DMS153 treated with DMSO at 0.1 percent for 48 hours (cell line): ENCODE results near the gene MRGPRD.
"Not testable (repeated sequence)": the region's sequence is repeated elsewhere in the genome, so short reads cannot be mapped to it uniquely, and the experiment has no call there.

ENCODE experiments used
- DNase-seq: peaks from one replicate; lab custom pipeline; 2025; ENCODE audit not compliant: unreplicated experiment; lab: John Stamatoyannopoulos, UW

Gene MRGPRD

DNA sequence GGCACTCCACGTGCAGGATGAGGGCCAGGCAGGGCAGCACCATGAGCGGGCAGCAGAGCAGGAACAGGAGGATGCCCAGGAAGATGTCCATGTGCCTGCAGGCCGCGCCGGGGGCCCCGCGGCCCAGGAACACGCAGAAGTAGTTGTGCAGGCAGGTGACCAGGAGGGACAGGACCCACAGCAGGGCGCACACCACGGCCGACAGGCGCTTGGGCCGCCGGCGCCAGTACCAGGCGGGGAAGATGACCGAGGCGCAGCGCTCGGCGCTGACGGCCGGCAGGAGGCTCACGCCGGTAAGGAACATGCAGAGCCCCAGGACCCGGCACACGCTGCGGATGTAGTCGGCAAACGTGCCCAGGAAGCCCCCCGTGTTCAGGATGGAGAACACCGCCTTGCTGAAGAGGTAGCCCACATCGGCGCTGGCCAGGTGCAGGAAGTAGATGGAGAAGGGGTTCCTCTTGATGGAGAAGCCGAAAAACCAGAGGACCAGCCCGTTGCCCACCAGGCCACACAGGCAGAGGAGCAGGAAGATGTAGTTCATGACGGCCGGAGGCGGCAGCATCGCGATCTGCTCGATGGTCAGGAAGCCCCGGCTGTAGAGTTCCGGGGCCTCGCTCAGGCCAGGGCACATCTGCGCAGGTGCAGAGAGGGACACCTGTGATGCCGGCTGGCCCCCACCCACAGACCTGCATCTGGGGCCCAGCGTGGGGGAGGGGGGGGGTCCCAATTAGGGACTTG lies 25.0 kb upstream of the MRGPRD start:
- DNase-seq, result no peak

DNA sequence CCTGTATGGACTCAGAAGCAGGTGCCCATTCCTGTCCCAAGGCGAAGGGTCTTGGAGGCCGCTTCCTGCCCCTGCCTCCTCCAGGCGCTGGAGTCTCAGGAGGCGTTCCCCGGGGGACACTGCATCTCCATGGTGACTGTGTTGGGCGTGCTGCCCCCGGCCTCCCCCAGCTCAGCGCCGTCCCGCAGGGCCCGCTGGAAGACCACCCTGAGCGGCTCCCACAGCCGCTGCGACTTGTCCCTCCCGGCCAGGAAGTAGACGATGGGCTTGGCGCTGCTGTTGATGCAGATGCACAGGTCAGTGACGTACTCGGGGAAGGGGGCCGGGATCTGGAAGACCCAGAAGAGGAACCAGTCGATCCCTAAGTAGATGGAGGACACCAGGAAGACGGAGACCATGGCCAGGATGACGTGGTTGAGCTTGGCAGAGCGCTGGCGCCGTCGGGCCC lies 24.4 kb upstream of the MRGPRD start:
- no peak for DNase-seq

DNA sequence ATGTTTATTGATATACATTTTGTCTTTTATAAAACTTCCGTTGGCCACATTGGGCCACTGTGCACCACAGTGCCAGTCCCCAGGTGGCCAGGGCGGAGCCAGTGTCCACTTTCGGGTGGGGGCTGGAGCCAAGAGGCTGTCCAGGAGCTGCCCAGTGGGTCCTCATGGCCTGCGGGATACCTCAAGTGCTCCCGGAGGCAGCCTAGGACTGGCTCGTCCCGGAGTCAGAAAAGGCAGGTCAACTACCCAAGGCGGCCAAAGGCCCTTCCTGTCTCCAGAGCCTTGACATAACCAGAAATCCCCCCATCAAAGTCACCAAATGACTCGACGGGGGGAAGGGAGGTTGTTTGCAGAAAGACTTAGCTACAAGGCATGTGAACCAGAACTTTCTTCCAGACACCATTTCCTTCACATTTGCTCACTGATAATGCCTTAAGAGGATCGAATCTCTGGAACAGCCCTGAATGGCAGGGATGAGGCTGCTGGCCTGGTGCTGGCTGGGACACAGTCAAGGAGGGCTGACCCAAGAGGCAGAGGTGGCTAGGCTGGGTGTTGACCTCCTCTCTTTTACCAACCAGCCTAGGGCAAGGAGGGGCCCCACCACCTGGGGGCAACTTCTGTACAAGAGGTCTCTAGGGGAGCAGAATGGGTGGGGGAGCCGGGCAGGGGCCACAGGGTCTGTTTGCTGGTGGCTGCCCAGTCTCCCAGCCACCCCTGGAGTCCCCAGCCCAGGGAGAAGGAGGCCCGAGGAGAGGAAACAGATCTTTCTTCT lies 23.8 kb upstream of the MRGPRD start:
- DNase-seq, result no peak

GRCh38 chr11:69003866-69004367 lies 23.1 kb upstream of the MRGPRD start:
- DNase-seq, result no peak

DNA sequence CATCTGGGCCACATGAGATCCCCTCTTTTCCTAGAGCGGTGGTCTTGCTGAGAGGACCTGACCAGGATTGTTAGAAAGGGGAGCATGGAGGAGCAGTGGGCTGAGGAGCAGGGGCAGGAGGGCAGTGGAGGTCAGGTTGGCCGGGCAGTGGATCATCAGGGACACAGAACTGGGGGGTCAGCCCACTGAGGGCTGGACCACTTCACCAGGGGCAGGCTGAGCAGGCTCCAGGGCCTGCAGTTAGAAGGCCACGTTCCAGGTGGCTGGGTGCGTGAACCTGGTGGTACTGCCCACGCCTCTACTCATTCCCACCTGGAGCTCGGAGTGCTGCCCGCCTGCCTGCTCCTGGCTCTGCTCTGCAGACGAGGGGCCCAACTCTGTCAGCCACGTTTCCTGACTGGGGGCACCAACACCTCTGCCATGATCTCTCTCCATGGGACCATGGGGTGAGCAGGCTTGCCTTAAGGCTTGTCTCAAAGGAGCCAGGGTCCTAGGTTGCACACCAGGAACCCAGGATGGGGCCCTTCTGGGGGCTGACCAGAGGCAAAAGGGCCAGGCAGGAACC lies 22.6 kb upstream of the MRGPRD start:
- no peak for DNase-seq

DNA sequence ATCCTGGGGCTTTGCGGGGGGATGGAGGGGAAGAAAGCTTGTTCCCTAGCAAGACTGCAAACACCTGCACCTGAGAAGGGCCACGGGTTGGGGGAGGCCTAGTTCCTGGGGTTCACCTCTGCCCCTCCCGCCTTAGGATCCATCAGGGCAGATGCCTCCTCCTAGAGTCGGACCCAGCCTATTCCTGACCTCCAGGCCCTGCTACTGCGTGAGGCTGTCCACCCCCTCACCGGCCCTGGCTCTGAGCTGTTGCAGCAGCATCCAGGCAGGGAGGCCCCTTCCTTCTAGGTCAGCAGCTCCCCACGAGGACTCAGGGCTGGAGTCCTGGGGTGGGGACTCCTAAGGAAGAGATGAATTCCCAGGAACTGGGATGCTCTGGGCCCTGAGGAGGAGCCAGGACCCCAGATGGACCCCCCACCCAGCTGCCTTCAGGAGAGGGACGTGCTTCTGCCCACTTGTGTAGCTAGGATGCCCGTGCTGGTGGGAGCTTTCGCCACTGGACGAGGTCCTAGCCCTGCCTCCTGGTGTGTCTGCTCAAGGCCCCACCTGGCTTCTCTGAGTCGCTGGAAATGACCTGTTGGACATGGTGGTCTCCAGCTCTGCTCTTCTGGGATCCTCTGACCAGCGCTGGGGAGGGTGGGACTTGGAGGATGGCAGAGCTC lies 21.9 kb upstream of the MRGPRD start:
- no peak for DNase-seq

GRCh38 chr11:69002110-69002569 lies 21.4 kb upstream of the MRGPRD start:
- DNase-seq, result no peak

DNA sequence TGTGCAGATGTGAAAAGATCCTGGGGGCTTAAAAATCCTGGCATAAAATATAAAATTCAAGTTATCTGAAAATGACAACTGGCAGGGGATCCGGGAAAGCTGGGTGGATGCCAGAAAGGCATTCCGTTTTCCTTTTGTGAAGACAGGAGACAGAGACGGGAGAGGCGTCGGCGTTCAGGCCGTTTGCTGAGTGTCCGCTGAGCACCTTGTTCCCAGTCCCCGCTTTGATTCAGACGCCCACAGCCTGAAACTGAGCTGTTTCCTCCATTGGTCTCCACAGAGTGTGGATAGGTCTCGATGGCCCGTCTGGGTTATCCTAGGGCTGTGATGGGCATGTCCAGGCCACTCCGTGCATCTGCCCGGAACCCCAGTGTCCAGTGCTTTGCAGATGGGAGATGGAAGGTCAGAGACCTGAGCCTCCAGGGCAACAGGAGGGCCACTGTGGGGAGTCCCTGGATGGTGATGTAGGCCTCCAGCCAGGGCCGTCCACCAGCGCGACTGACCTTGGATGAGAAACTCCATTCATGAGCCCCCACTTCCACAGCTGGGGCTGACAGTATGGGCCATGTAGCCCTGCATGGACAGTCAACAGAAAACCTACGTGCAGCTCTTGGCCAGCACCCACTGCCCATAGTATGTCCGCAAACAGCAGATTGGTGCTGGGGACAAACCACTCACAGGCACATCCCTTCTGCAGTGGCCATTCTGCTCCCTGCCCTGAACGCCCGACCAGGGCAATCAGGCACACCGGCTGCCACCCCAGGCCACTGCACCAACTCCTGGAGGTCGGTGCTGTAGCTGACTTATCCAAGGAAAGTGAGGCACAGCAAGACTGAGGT lies 20.7 kb upstream of the MRGPRD start:
- DNase-seq, result no peak

DNA sequence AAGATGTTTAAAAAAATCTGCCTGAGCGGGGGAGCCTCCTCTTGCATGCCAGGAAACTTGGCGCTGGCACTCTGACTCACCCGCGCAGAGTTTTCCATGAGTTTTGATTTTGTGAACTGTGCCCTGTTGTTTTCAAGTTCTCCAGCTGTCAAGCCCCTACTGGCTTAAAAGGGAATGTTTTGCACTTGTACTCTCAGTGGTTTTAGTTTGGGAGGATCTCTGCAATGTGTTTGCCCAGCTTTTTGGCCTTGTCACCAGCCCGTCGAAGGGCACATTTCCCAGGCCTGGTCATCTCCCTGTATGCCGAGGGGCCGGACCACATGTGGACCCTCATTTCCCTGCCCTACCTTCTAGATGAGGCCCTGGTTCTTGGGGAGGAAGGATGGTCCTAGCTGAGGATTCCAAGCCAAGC lies 20.1 kb upstream of the MRGPRD start:
- DNase-seq, result no peak

- DNase-seq, result no peak
Measured at GRCh38 chr11:69000391-69000790, 19.6 kb upstream of the MRGPRD start.

DNA sequence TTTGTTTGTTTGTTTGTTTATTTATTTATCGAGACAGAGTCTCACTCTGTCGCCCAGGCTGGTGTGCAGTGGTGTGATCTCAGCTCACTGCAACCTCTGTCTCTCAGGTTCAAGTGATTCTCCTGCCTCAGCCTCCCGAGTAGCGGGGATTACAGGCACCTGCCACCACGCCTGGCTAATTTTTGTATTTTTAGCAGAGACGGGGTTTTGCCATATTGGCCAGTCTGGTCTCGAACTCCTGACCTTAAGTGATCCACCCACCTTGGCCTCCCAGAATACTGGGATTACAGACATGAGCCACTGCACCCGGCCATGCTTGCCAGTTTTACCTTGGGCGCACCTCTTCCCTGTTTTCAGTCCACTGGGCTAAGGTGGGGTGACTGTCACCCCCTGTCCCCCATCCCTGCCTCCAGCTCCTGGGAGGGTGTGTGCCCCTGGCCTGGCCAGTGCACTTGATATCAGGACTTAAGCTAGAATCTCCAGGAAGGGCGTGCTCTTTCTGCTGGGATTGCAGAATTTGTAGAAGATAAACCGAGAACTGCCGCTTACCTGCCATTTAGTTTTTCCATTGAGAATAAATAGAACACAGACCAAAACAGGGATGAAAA lies 19.1 kb upstream of the MRGPRD start:
- not testable (repeated sequence) for DNase-seq

GRCh38 chr11:68999093-68999747 lies 18.4 kb upstream of the MRGPRD start:
- DNase-seq, result no peak

DNA sequence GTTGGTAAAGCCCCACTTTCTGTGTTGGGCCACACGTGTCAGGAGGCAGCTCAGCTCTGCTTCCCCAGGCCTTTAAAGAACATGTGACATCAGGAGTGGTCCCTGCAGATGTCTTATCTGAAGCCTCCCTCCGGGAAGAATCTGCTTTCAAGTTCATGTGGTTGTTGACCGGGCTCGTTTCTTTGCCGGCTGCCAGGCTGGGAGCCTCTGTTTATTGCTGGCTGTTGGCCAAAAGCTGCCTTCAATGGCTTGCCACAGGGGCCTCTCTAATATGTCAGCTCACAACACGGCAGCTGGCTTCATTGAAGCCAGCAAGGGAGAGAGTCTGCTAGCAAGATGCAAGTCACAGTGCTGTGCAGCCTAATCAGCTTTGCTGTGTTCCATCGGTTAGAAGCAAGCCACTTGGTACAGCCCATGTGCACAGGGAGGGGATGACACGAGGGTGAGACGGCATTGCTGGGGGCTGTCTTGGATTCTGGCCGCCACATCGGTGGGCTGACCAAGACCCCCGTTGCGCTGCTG lies 17.7 kb upstream of the MRGPRD start:
- peak; percentile 29 for DNase-seq

GRCh38 chr11:68997995-68998348 lies 17.2 kb upstream of the MRGPRD start:
- DNase-seq, result no peak

- DNase-seq, result no peak
Measured at GRCh38 chr11:68997124-68997994, 16.6 kb upstream of the MRGPRD start.

DNA sequence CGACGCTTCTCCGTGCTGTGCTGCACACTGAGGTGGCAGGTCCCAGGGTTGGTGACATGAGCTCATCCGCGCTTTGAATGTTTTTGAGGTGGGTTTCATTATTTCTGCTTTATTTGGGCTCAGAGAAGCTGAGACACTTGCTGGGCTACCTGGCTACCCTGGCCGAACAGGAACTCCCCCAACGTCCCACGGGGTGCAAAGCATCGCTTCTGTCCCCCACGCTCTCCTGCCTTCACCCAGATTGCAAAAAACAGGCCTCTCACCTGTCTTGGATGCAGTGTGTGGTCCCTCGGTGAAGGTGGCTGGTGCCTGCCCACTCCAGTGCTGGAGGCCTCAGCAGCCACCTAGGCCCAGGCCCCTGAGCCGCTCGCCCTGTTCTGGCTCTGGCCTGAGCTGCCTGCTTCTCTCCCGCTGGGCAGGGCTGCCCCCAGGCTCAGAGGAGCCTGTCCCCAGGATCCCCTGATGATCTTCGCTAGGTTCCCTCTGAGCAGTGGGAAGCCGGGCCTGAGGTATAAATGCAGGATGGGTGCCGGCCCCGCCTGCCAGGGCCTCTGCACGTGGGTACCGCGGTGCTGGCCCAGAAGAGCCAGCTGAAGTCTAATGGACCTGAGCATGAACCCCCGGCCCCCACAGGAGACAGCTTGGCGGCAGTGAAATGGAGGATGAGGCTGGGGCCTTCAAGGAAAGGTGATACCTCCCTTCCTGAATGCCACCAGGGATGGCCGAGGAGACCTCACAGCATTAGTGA lies 15.8 kb upstream of the MRGPRD start:
- DNase-seq, result no peak

DNA sequence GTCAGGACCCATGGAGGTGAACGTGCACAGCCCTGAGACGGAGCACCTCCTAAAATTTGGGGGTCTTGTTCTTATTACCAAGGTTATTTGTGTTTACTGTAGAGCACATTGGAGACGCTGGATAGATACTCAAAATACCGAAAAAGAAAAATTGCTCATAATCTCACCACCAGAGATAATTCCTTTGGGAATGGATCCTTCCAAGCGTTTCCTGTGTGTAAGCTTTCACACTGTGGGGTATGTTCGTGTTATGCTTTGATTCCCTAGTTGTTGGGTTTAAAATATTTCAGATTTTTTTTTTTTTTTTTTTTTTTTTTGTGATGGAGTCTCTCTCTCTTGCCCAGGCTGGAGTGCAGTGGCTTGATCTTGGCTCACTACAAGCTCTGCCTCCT lies 14.1 kb upstream of the MRGPRD start:
- DNase-seq, result no peak
